ENCODE results near the gene RSPO4.

RSPO4 gene

DNA sequence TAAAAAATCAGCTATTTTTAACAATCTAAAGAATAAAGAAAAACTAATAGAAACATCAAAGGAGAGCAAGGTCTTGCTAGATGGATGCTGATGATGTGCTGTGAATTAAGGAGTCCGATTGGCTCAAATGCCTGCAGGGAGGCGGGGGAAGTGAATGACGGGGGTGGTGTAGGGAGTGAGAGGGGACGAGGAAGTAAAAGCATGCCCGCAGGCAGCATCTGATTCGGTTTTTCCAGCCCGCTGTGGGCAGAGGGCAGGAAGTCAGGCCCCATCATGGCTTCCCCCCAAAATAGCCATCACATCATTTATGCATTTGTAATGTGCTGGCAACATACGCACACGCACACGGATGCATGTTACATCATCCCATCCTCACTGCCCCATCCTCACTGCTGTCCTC lies 10.3 kb downstream of the RSPO4 start:
- H3K27ac ChIP-seq, result no peak overlapping the region
- no peak overlapping the region for H3K4me3 ChIP-seq (IDR thresholded peaks at IDR 0.05; ENCODE audit: insufficient read depth, low read depth, low read length)
- H3K4me2 ChIP-seq, result no peak overlapping the region
- H3K4me1 ChIP-seq (ENCODE audit: low read depth, poor library complexity, severe bottlenecking), result no peaks in the 10 kb centered on the region
- H3K27me3 ChIP-seq (ENCODE audit: insufficient read depth, low read depth), result no peaks in the 10 kb centered on the region
- no peak overlapping the region for H3K9ac ChIP-seq
- H2AFZ ChIP-seq (ENCODE audit: low read depth), result no peak overlapping the region
- TF ChIP-seq CTCF (conservative IDR thresholded peaks at IDR 0.05; ENCODE audit: low read depth, low read length), result no peak
- no peaks in the 10 kb centered on the region for H3K79me2 ChIP-seq (ENCODE audit: insufficient read depth, low read depth)
- no peaks in the 10 kb centered on the region for H4K20me1 ChIP-seq (ENCODE audit: insufficient read depth)
- no peaks in the 10 kb centered on the region for H3K36me3 ChIP-seq (ENCODE audit: insufficient read depth)

GRCh38 chr20:990293-990959 lies 11.7 kb downstream of the RSPO4 start:
- Histone ChIP-seq H3K79me2 (ENCODE audit: insufficient read depth, low read depth) (no peaks in the 10 kb centered on the region), H3K27ac (no peak overlapping the region), H3K4me1 (ENCODE audit: low read depth, poor library complexity, severe bottlenecking) (no peaks in the 10 kb centered on the region), H3K9ac (no peak overlapping the region), H3K4me3 (IDR thresholded peaks at IDR 0.05; ENCODE audit: insufficient read depth, low read depth, low read length) (no peak overlapping the region), H3K27me3 (ENCODE audit: insufficient read depth, low read depth) (no peaks in the 10 kb centered on the region), H3K36me3 (ENCODE audit: insufficient read depth) (no peaks in the 10 kb centered on the region), H3K4me2 (no peak overlapping the region), H2AFZ (ENCODE audit: low read depth) (no peak overlapping the region), H4K20me1 (ENCODE audit: insufficient read depth) (no peaks in the 10 kb centered on the region)
- TF ChIP-seq CTCF (conservative IDR thresholded peaks at IDR 0.05; ENCODE audit: low read depth, low read length), result no peak

- no peak overlapping the region for H3K4me3 ChIP-seq (IDR thresholded peaks at IDR 0.05; ENCODE audit: insufficient read depth, low read depth, low read length)
- H3K4me2 ChIP-seq, result no peak overlapping the region
- H3K4me1 ChIP-seq (ENCODE audit: low read depth, poor library complexity, severe bottlenecking), result no peaks in the 10 kb centered on the region
- H2AFZ ChIP-seq (ENCODE audit: low read depth), result no peak overlapping the region
- no peak overlapping the region for H3K27ac ChIP-seq
- no peak overlapping the region for H3K9ac ChIP-seq
- H3K27me3 ChIP-seq (ENCODE audit: insufficient read depth, low read depth), result no peaks in the 10 kb centered on the region; the same call in 1 of the 2 replicates
- no peak for TF ChIP-seq CTCF (conservative IDR thresholded peaks at IDR 0.05; ENCODE audit: low read depth, low read length)
- H4K20me1 ChIP-seq (ENCODE audit: insufficient read depth), result no peaks in the 10 kb centered on the region
- no peaks in the 10 kb centered on the region for H3K79me2 ChIP-seq (ENCODE audit: insufficient read depth, low read depth)
- no peaks in the 10 kb centered on the region for H3K36me3 ChIP-seq (ENCODE audit: insufficient read depth)
Measured at GRCh38 chr20:988272-988671, 13.8 kb downstream of the RSPO4 start.

- Histone ChIP-seq H3K27ac (no peak overlapping the region), H3K27me3 (ENCODE audit: insufficient read depth, low read depth) (no peaks in the 10 kb centered on the region; the same call in 1 of the 2 replicates), H3K9ac (no peak overlapping the region), H3K36me3 (ENCODE audit: insufficient read depth) (no peaks in the 10 kb centered on the region), H3K79me2 (ENCODE audit: insufficient read depth, low read depth) (no peaks in the 10 kb centered on the region), H3K4me3 (IDR thresholded peaks at IDR 0.05; ENCODE audit: insufficient read depth, low read depth, low read length) (no peak overlapping the region), H3K4me1 (ENCODE audit: low read depth, poor library complexity, severe bottlenecking) (no peaks in the 10 kb centered on the region), H3K4me2 (no peak overlapping the region), H2AFZ (ENCODE audit: low read depth) (no peak overlapping the region), H4K20me1 (ENCODE audit: insufficient read depth) (no peaks in the 10 kb centered on the region)
- TF ChIP-seq CTCF (conservative IDR thresholded peaks at IDR 0.05; ENCODE audit: low read depth, low read length), result no peak
Measured at GRCh38 chr20:987677-988076, 14.4 kb downstream of the RSPO4 start.
